Stimulated activated CD4-positive, alpha-beta T cell treated with anti-CD3 and anti-CD28 coated beads, Interleukin-2, amount 100 ng/mL, for 4 hours (primary cell): ENCODE results near the gene ASL.
"Not testable (repeated sequence)": the region's sequence is repeated elsewhere in the genome, so short reads cannot be mapped to it uniquely, and the experiment has no call there.

Experiments used
- DNase-seq: peaks from one replicate; pipeline ENCODE4 v3.0.0-alpha.2; 2020; ENCODE audit warnings: low read depth

The ASL gene

GRCh38 chr7:66075590-66076461 is at the start of gene ASL:
Gene ASL, plus strand, starts transcription at chr7:66075819. Its CDS starts 263 bp downstream, at chr7:66076082.
- peak; percentile 77 for DNase-seq

GRCh38 chr7:66028342-66028741 is 47.3 kb upstream of the ASL start:
- not testable (repeated sequence) for DNase-seq

- DNase-seq: no peak
Observed at GRCh38 chr7:66033471-66034385, 41.9 kb upstream of the ASL start.

DNA sequence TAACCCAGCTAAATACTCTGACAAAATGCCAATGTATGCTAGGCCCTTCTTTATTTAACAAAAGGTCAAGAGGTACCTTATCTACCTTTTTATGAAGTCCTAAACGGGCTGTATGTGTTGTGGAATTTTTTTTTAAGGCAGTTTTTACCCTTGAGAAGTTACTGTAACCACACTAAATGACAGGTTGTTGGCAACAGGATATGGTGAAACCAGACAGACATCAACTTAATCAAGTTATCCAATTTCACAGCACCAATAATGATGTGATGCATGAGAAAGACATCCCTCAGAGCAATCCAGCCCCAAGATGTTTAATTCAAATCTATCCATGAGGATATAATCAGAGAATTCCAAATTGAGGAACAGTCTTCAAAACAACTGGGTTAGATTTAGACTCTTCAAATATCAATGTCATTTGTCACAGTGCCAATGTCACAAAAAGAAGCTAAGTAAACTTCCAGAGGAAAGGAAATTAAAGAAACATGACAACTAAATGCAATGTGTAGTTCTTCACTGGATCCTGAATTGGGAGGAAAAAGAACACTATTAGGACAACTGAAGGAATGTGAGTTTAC is 41.1 kb upstream of the ASL start:
- DNase-seq: not testable (repeated sequence)

DNA sequence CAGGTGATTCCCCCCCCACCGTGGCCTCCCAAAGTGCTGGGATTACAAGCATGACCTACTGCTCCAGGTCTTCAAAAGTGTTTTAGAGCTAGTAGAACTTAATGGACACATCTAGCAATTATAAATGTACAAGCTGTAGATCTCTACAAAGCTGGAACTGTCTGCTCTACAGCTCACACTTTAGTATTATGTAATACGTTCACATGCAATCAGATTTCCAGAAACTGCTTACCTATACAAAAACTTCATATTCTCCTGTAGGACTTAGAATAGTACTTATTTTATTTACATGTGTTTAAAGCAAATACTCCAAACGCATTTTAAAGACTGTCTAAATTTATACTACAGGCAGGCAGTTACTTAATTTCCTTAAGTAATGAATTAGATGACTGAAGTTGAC is 39.2 kb upstream of the ASL start:
- no peak for DNase-seq

DNA sequence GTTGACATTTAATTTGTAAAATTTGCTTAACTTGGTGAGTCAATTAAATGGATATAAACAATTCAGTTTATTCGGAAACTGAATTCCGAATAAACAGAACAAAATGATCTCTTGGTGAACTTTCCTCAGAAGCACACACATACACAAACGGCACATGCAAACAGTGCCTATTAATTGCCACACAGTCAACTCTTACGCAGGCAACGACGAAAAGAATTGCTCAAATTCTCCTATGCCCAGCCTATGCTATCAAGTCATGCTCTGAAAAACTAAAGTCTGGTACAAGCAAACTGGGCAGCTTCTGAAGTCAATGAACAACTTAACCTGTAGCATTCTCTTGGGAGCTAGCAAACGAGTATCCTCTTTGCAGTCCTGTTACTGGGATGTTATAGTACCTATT is 38.8 kb upstream of the ASL start:
- no peak for DNase-seq

GRCh38 chr7:66039094-66039670 is 36.4 kb upstream of the ASL start:
- DNase-seq: no peak

DNA sequence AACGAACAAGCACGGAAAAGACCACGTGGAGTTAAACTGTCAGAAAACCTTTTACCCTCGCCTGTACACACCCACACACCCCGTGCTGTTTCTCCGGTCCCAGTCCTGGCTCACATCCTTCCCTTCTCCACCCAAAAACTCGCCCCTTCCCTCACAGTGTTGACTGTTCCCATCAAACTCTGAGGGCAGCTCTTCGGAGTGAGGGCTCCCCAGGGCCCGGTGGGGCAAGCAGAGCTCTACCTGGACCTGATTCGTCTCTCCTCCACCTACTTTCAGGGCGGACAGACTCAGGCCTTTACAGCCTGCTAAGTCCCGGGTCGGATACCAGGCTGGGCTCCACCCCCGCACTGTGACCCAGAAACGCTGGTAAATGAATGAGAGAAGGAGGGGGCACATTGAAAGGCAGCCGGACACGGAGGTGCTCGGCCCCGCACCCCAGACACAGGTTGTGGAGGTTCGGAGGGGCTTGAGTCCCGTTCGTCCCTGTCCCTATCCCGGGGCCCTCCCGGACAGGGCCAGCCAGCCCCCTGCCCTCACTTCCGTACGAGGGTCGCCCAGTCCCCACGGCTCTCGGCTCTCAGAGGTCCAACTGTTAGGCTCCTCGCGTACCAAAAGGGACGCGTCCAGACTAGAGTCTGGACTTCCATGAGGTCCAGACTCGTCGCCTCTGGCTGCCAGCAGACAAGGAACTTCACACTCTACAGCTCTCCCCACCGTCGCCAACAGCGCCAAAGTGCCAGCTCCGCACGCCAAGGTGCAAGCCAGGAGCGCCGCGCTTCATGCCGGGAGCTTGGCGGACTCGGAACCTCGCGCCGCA is 31.7 kb upstream of the ASL start:
- peak; percentile 8 for DNase-seq

DNA sequence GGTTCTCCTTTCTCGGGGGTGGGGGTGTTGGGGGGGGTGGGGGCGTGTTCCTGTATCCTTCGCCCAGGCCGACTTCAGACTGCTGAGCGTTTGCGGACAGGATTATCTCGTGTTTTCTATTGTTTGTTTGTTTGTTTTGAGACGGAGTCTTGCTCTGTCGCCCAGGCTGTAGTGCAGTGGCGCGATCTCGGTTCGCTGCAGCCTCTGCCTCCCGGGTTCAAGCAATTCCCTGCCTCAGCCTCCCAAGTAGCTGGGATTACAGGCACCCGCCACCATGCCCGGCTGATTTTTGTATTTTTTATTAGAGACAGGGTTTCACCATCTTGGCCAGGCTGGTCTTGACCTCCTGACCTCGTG is 31.1 kb upstream of the ASL start:
- not testable (repeated sequence) for DNase-seq

DNA sequence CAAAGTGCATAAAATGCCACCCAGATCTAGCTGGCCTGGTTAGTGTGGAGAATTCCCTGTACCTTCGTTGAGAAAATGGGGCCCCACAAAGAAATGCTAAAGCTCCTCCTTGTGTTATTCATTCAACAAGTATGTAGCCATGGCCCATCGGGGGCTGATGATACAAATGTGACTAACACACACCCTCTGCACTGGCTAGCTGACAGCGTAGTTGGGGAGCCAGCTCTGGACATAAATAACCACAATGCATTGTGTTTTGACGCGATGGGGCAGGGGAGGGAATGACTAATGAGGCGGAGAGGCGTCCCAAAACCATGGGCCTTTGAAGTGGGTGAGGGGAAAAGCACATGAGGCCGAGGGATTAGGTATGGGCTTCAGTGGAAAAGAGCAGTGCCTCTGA is 28.2 kb upstream of the ASL start:
- no peak for DNase-seq

GRCh38 chr7:66049886-66050285 is 25.7 kb upstream of the ASL start:
- not testable (repeated sequence) for DNase-seq

- no peak for DNase-seq
Observed at GRCh38 chr7:66050337-66050957, 25.2 kb upstream of the ASL start.

DNA sequence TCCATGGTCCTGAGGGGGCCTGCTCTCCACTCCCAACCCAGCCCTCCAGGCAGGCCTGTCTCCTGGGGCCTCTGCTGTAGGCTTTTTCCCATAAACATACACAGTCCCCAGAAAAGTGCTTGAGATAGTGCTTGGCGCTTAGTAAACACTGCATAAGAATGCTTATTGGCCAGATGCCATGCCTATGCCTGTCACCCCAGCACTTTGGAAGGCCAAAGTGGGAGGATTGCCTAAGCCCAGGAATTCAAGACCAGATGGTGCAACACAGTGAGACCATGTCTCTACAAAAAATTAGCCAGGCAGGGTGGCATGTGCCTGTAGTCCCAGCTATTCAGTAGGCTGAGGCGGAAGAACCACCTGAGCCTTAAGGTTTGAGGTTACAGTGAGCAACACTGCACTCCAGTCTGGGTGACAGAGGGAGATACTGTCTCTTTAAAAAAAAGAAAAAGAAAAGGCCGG is 24.6 kb upstream of the ASL start:
- no peak for DNase-seq

- DNase-seq: no peak
Observed at GRCh38 chr7:66052447-66052846, 23.2 kb upstream of the ASL start.

DNA sequence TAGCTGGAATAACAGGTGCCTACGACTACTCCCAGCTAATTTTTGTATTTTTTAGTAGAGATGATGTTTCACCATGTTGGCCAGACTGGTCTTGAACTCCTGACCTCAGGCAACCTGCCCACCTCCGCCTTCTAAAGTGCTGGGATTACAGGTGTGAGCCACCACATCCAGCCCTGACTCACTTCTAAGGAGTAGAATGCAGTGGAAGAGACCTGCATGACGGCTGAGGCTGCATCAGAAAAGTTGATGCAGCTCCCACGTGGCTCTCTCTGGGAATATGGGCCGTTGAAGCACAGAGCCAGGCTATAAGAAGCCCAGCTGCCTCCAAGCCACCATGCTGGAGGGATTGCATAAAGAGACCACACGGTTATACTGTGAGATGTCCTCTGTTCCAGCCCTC is 21.6 kb upstream of the ASL start:
- DNase-seq: no peak

DNA sequence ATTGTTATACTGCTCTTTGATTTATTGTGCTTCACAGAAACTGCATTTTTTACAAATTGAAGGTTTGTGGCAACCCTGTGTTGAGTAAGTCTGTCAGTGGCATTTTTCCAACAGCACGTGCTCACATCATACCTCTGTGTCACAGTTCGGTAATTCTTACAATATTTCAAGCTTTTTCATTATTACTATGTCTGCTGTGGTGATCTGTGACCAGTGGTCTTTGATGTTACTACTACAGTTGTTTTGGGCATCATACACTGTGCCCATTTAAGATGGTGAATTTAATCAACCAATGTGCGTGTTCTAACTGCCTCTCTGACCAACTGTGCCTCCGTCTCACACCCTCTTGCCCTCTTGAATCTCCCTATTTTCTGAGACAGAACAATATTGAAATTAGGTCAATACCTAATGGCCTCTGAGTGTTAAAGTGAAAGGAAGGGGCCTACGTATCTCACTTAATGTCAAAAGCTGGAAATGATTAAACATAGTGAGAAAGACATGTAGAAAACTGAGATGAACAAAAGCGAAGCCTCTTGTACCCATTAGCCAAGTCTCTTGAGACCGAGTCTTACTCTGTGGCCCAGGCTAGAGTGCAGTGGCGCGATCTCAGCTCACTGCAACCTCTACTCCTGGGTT is 20.2 kb upstream of the ASL start:
- no peak for DNase-seq

DNA sequence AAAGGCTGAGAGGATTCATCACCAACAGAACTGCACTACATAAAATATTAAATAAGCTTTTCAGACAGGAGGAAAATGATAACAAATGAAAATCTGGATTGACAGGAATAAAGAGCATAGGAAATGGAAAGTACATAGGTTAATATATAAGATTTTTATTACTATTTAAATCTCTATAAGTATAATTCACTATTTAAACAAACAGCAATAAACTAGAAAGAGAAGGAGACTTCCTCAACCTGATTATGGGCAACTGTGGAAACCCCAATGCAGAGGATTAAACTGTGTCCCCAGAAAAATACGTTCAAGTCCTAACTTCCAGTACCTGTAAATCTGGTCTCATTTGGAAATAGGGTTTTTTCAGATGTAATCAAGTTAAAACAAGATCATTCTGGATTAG is 14.8 kb upstream of the ASL start:
- DNase-seq: no peak

DNA sequence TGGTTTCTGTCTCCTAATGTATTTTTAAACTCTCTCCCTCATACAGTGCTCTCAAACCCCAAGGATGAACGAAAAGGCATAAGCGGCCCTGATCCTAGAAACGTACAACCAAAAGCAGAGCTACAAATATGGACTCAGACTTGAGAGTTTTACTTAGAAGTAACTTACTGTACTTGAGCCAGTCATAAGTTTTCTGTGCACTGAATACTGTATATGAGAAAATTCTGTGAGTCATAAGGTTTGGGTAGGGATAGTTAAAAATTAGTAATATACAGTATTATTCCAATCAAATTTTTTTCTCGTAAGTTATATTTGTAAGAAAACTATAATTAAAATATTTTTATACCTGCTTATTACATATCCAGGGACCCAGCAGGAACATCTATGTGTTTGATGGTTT is 5.9 kb upstream of the ASL start:
- DNase-seq: no peak

GRCh38 chr7:66070222-66070621 is 5.4 kb upstream of the ASL start:
- DNase-seq: no peak

DNA sequence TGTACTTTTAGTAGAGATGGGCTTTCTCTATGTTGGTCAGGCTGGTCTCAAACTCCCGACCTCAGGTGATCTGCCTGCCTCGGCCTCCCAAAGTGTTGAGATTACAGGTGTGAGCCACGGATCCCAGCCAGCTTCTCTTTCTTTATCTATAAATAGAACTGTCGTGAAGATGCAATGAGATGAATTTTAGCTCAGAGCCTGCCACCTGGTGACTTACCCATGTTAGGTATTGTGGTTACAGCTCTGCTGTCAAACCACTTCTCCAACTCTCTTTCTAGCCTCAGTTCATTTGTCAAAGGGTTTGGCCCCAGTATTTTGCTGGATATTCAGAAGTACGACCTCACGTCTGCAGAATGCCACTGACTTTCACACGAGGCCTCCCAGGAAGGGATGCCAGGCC is 3.4 kb upstream of the ASL start:
- DNase-seq: not testable (repeated sequence)
